ENCODE results near the gene ARMS2.

Gene ARMS2

GRCh38 chr10:122465401-122466040 is 11.1 kb downstream of the ARMS2 start (continued):
- TF ChIP-seq TSHZ2 (CRISPR knock-in tag; IDR thresholded peaks at IDR 0.05) = no peak
- TF ChIP-seq ISL1 (CRISPR knock-in tag; IDR thresholded peaks at IDR 0.05) = no peak
- no peak for TF ChIP-seq CSRNP3 (CRISPR knock-in tag; IDR thresholded peaks at IDR 0.05)
- no peak for TF ChIP-seq PATZ1 (CRISPR knock-in tag; IDR thresholded peaks at IDR 0.05; ENCODE audit: borderline replicate concordance)
- TF ChIP-seq ZFP30 (CRISPR knock-in tag; IDR thresholded peaks at IDR 0.05) = no peak
- TF ChIP-seq PPARA (CRISPR knock-in tag; IDR thresholded peaks at IDR 0.05; ENCODE audit: borderline replicate concordance) = no peak
- TF ChIP-seq TOX (CRISPR knock-in tag; IDR thresholded peaks at IDR 0.05; ENCODE audit: borderline replicate concordance) = no peak
- no peak for TF ChIP-seq ZFP3 (CRISPR knock-in tag; IDR thresholded peaks at IDR 0.05)
- no peak for TF ChIP-seq TCF4 (CRISPR knock-in tag; IDR thresholded peaks at IDR 0.05; ENCODE audit: borderline replicate concordance)
- no peak for TF ChIP-seq ESRRG (CRISPR knock-in tag; IDR thresholded peaks at IDR 0.05)

GRCh38 chr10:122466951-122467381 is 12.5 kb downstream of the ARMS2 start:
- TF ChIP-seq ZC3H10 (CRISPR knock-in tag; IDR thresholded peaks at IDR 0.05) = no peak
- no peak for TF ChIP-seq BACH2 (CRISPR knock-in tag; IDR thresholded peaks at IDR 0.05; ENCODE audit: borderline replicate concordance)
- no peak for TF ChIP-seq SNAI2 (CRISPR knock-in tag; IDR thresholded peaks at IDR 0.05)
- ATAC-seq = no peak

- ATAC-seq = no peak
- TF ChIP-seq ZNF70 (CRISPR knock-in tag; IDR thresholded peaks at IDR 0.05) (no peak), TOX (CRISPR knock-in tag; IDR thresholded peaks at IDR 0.05; ENCODE audit: borderline replicate concordance) (no peak), CSDC2 (CRISPR knock-in tag; IDR thresholded peaks at IDR 0.05) (no peak), ARNTL (CRISPR knock-in tag; IDR thresholded peaks at IDR 0.05; ENCODE audit: borderline replicate concordance, low read depth) (no peak), RARB (CRISPR knock-in tag; IDR thresholded peaks at IDR 0.05) (no peak), POU6F1 (CRISPR knock-in tag; IDR thresholded peaks at IDR 0.05; ENCODE audit: borderline replicate concordance, low read depth) (no peak)
These were observed 13.2 kb downstream of the ARMS2 start for GRCh38 chr10:122467701-122468100.

- TF ChIP-seq CSRNP3 (CRISPR knock-in tag; IDR thresholded peaks at IDR 0.05) (no peak), GLIS3 (CRISPR knock-in tag; IDR thresholded peaks at IDR 0.05) (no peak), ISL1 (CRISPR knock-in tag; IDR thresholded peaks at IDR 0.05) (no peak), ZNF70 (CRISPR knock-in tag; IDR thresholded peaks at IDR 0.05) (no peak), ESRRG (CRISPR knock-in tag; IDR thresholded peaks at IDR 0.05) (no peak), ZNF8 (CRISPR knock-in tag; IDR thresholded peaks at IDR 0.05) (no peak), PATZ1 (CRISPR knock-in tag; IDR thresholded peaks at IDR 0.05; ENCODE audit: borderline replicate concordance) (no peak), ZFP30 (CRISPR knock-in tag; IDR thresholded peaks at IDR 0.05) (no peak), OSR1 (CRISPR knock-in tag; IDR thresholded peaks at IDR 0.05) (no peak), ZFP3 (CRISPR knock-in tag; IDR thresholded peaks at IDR 0.05) (no peak), SNAI2 (CRISPR knock-in tag; IDR thresholded peaks at IDR 0.05) (no peak), ARNTL (CRISPR knock-in tag; IDR thresholded peaks at IDR 0.05; ENCODE audit: borderline replicate concordance, low read depth) (no peak), CREB5 (CRISPR knock-in tag; IDR thresholded peaks at IDR 0.05; ENCODE audit: low read depth) (no peak), CSDC2 (CRISPR knock-in tag; IDR thresholded peaks at IDR 0.05) (no peak), PPARA (CRISPR knock-in tag; IDR thresholded peaks at IDR 0.05; ENCODE audit: borderline replicate concordance) (no peak), RARB (CRISPR knock-in tag; IDR thresholded peaks at IDR 0.05) (no peak)
- no peak; the same call in 2 of the 3 replicates for ATAC-seq
These were observed 14.0 kb downstream of the ARMS2 start for GRCh38 chr10:122468307-122468925.
